Measurements from ENCODE around the gene MDN1. TPM values are rescaled to one million over a fixed set of nuclear protein-coding genes. Genes with fewer than 3 reads are reported as not detected.

Gene MDN1, protein sequence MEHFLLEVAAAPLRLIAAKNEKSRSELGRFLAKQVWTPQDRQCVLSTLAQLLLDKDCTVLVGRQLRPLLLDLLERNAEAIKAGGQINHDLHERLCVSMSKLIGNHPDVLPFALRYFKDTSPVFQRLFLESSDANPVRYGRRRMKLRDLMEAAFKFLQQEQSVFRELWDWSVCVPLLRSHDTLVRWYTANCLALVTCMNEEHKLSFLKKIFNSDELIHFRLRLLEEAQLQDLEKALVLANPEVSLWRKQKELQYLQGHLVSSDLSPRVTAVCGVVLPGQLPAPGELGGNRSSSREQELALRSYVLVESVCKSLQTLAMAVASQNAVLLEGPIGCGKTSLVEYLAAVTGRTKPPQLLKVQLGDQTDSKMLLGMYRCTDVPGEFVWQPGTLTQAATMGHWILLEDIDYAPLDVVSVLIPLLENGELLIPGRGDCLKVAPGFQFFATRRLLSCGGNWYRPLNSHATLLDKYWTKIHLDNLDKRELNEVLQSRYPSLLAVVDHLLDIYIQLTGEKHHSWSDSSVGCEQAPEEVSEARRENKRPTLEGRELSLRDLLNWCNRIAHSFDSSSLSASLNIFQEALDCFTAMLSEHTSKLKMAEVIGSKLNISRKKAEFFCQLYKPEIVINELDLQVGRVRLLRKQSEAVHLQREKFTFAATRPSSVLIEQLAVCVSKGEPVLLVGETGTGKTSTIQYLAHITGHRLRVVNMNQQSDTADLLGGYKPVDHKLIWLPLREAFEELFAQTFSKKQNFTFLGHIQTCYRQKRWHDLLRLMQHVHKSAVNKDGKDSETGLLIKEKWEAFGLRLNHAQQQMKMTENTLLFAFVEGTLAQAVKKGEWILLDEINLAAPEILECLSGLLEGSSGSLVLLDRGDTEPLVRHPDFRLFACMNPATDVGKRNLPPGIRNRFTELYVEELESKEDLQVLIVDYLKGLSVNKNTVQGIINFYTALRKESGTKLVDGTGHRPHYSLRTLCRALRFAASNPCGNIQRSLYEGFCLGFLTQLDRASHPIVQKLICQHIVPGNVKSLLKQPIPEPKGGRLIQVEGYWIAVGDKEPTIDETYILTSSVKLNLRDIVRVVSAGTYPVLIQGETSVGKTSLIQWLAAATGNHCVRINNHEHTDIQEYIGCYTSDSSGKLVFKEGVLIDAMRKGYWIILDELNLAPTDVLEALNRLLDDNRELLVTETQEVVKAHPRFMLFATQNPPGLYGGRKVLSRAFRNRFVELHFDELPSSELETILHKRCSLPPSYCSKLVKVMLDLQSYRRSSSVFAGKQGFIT (N-terminal part only)
- 10 to 100 TPM; 23.3 to 41.3 (median 24.5) TPM for total RNA-seq

DNA sequence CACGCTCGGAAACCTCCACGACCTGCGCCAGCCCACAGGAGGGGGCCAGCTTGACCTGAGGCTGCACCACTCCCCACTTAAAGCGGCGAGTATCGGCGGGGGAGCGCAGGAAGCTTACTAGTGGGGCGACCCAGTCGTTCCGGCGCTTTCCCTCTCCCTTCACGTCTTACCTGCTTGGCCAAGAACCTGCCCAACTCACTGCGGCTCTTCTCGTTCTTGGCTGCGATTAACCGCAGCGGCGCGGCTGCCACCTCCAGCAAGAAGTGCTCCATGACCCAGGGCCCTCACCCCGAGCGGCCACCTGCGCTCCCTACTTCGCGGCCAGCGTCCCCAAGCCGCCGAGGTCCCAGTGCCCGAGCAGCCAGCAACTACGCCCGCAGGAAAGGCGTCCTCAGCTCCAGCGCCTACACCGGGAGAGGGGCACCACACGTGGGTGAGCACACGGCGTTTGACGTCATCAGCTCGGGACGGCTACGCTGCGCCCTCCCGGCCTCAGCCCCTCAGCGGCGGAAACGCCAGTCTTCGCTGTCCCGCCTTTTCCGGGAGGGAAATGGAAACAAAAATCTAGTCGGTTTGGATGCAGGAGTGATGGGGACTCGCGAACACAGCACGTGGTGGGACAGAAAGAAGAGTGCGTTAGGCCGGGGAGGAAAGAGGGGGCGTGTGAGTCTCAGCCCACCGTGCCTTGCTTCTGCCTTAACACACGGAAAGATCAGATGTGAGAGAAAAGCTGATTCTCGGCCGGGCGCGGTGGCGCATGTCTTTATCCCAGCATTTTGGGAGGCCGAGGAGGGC is at the start of gene MDN1:
Gene MDN1 (minus strand): TSS at position 459 of the 795 bp plus-strand sequence. CDS start 187 bp downstream, at position 272.
- TF ChIP-seq, protein P1, sequence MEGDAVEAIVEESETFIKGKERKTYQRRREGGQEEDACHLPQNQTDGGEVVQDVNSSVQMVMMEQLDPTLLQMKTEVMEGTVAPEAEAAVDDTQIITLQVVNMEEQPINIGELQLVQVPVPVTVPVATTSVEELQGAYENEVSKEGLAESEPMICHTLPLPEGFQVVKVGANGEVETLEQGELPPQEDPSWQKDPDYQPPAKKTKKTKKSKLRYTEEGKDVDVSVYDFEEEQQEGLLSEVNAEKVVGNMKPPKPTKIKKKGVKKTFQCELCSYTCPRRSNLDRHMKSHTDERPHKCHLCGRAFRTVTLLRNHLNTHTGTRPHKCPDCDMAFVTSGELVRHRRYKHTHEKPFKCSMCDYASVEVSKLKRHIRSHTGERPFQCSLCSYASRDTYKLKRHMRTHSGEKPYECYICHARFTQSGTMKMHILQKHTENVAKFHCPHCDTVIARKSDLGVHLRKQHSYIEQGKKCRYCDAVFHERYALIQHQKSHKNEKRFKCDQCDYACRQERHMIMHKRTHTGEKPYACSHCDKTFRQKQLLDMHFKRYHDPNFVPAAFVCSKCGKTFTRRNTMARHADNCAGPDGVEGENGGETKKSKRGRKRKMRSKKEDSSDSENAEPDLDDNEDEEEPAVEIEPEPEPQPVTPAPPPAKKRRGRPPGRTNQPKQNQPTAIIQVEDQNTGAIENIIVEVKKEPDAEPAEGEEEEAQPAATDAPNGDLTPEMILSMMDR (IDR thresholded peaks at IDR 0.05; ENCODE audit: low read depth), result no peak

DNA sequence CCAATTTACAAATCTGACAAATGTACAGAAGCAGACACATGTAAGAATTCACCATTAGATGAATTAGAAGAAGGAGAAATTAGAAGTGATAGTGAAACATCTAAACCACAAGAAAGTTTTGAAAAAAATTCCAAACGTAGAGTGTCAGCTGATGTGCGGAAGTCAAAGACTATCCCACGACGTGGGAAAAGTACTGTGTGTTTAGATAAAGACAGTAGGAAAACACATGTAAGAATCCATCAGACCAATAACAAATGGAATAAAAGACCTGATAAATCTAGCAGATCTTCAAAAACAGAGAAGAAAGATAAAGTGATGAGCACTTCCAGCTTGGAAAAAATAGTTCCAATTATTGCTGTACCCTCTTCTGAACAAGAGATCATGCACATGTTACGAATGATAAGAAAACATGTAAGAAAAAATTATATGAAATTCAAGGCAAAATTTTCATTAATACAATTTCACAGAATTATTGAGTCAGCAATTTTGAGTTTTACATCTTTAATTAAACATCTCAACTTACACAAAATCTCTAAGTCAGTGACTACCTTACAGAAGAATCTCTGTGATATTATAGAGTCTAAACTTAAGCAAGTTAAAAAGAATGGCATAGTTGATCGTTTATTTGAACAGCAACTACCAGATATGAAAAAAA is 46.6 kb upstream of the MDN1 start:
- TF ChIP-seq, protein P1 (IDR thresholded peaks at IDR 0.05; ENCODE audit: low read depth), result no peak

DNA sequence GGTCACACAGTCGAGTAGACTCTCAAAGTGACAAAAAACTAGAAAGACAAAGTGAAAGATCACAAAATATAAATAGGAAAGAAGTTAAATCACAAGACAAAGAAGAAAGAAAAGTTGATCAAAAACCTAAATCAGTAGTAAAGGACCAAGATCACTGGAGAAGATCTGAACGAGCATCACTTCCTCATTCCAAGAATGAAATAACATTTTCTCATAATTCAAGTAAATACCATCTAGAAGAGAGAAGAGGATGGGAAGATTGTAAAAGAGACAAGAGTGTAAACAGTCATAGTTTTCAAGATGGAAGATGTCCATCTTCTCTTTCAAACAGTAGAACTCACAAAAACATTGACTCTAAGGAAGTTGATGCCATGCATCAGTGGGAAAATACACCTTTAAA is 43.1 kb upstream of the MDN1 start:
- TF ChIP-seq, protein P1 (IDR thresholded peaks at IDR 0.05; ENCODE audit: low read depth), result no peak

DNA sequence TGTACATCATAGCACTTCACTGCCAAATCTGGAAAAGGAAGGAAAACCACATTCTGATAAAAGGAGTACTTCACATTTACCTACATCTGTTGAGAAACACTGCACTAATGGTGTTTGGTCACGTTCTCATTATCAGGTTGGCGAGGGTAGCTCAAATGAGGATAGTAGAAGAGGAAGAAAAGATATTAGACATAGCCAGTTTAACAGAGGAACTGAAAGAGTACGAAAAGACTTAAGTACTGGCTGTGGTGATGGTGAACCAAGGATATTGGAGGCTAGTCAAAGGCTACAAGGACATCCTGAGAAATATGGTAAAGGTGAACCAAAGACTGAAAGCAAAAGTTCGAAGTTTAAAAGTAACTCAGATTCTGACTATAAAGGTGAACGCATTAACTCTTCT is 42.7 kb upstream of the MDN1 start:
- TF ChIP-seq, protein P1 (IDR thresholded peaks at IDR 0.05; ENCODE audit: low read depth), result no peak

DNA sequence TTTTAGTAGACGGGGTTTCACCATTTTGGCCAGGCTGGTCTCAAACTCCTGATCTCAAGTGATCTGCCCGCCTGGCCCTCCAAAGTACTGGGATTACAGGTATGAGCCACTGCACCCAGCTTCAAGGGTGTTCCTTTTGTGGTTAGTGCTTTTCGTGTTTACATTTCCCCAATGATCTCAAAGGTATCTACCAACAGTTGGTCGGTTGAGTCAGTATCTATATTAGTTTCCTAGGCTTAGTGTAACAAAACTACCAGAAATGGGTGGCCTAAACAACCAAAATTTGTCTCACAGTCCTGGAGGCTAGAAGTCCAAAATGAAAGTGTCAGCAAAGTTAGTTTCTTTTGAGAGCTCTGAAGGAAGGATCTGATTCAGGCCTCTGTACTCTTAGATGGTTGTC is 40.1 kb upstream of the MDN1 start:
- TF ChIP-seq, protein P1 (IDR thresholded peaks at IDR 0.05; ENCODE audit: low read depth), result no peak

DNA sequence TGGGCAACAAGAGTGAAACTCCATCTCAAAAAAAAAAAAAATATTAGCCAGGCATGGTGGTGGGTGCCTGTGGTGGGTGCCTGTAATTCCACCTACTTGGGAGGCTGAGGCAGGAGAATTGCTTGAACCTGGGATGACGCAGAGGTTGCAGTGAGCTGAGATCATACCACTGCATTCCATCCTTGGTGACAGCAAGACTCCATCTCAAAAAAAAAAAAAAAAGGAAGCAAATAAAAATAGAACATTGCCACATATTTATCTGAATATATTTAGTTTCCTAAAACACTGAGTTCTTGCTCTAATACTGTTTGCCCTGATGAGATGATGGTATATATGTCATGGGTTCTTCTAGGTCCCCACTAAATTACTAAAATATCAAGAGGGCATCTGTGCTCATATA is 38.4 kb upstream of the MDN1 start:
- TF ChIP-seq, protein P1 (IDR thresholded peaks at IDR 0.05; ENCODE audit: low read depth), result no peak

All from subcutaneous adipose tissue (tissue), 4 donors.